ENCODE data around the gene CRK. TPM values are rescaled to one million over a fixed set of nuclear protein-coding genes. Genes with fewer than 3 reads are reported as not detected.

The CRK gene
- total and polyA plus RNA-seq, 2 donors = 26.6 to 27.9 TPM

Other genes with a start within 250 kb of the CRK start
- gene BHLHA9, start 185.8 kb downstream of the CRK start, total RNA-seq = not detected
- not detected for gene BHLHA9, start 185.8 kb downstream of the CRK start, polyA plus RNA-seq
- 0.05 TPM for gene TRARG1, start 176.6 kb downstream of the CRK start, total RNA-seq
- gene TRARG1, start 176.6 kb downstream of the CRK start, polyA plus RNA-seq = 1.0 TPM
- gene YWHAE, start 56.0 kb downstream of the CRK start, total RNA-seq = 160 TPM
- 264 TPM for gene YWHAE, start 56.0 kb downstream of the CRK start, polyA plus RNA-seq
- gene MYO1C, start 36.5 kb upstream of the CRK start, total RNA-seq = 20.5 TPM
- 24.8 TPM for gene MYO1C, start 36.5 kb upstream of the CRK start, polyA plus RNA-seq
- gene INPP5K, start 60.4 kb upstream of the CRK start, total RNA-seq = 20.6 TPM
- gene INPP5K, start 60.4 kb upstream of the CRK start, polyA plus RNA-seq = 46.7 TPM
- gene PITPNA, start 106.6 kb upstream of the CRK start, total RNA-seq = 19.0 TPM
- 31.2 TPM for gene PITPNA, start 106.6 kb upstream of the CRK start, polyA plus RNA-seq
- gene SLC43A2, start 172.6 kb upstream of the CRK start, total RNA-seq = 10.5 TPM
- gene SLC43A2, start 172.6 kb upstream of the CRK start, polyA plus RNA-seq = 13.9 TPM
- 4.2 TPM for gene SCARF1, start 189.5 kb upstream of the CRK start, total RNA-seq
- 5.8 TPM for gene SCARF1, start 189.5 kb upstream of the CRK start, polyA plus RNA-seq
- gene RILP, start 193.6 kb upstream of the CRK start, total RNA-seq = 5.4 TPM
- 11.7 TPM for gene RILP, start 193.6 kb upstream of the CRK start, polyA plus RNA-seq
- gene PRPF8, start 228.6 kb upstream of the CRK start, total RNA-seq = 106 TPM
- gene PRPF8, start 228.6 kb upstream of the CRK start, polyA plus RNA-seq = 86.2 TPM